NCI-H345 (cell line): ENCODE results near the gene PRRC2B.
"Not testable (repeated sequence)": the region's sequence is repeated elsewhere in the genome, so short reads cannot be mapped to it uniquely, and the experiment has no call there.

ENCODE experiments used
- DNase-seq: peaks from one replicate; lab custom pipeline; 2025; lab: John Stamatoyannopoulos, UW

Gene PRRC2B

GRCh38 chr9:131387394-131387793, 6.5 kb upstream of the PRRC2B start:
- no peak for DNase-seq

GRCh38 chr9:131391020-131391419, 2.9 kb upstream of the PRRC2B start:
- no peak for DNase-seq

GRCh38 chr9:131391504-131391903, 2.4 kb upstream of the PRRC2B start:
- DNase-seq: no peak

GRCh38 chr9:131394464-131395156, 724 bp downstream of the PRRC2B start:
- DNase-seq: peak; percentile 39

GRCh38 chr9:131395157-131396098, 1.5 kb downstream of the PRRC2B start:
- no peak for DNase-seq

GRCh38 chr9:131396099-131396479, 2.2 kb downstream of the PRRC2B start:
- DNase-seq: not testable (repeated sequence)

- DNase-seq: no peak
These were observed 2.7 kb downstream of the PRRC2B start for GRCh38 chr9:131396626-131397025.

GRCh38 chr9:131397100-131397790, 3.4 kb downstream of the PRRC2B start:
- no peak for DNase-seq

GRCh38 chr9:131398204-131398603, 4.3 kb downstream of the PRRC2B start:
- no peak for DNase-seq

- no peak for DNase-seq
These were observed 6.1 kb downstream of the PRRC2B start for GRCh38 chr9:131399972-131400371.

- no peak for DNase-seq
These were observed 6.7 kb downstream of the PRRC2B start for GRCh38 chr9:131400627-131401026.

GRCh38 chr9:131402073-131402472, 8.2 kb downstream of the PRRC2B start:
- DNase-seq: no peak

GRCh38 chr9:131402738-131403492, 9.0 kb downstream of the PRRC2B start:
- DNase-seq: peak; percentile 42

GRCh38 chr9:131403493-131403773, 9.5 kb downstream of the PRRC2B start:
- DNase-seq: no peak

GRCh38 chr9:131404581-131404980, 10.7 kb downstream of the PRRC2B start:
- DNase-seq: no peak

- no peak for DNase-seq
These were observed 11.1 kb downstream of the PRRC2B start for GRCh38 chr9:131404987-131405386.

GRCh38 chr9:131405428-131405827, 11.5 kb downstream of the PRRC2B start:
- no peak for DNase-seq

- DNase-seq: peak; percentile 45
These were observed 12.1 kb downstream of the PRRC2B start for GRCh38 chr9:131405858-131406537.

GRCh38 chr9:131406563-131407436, 12.9 kb downstream of the PRRC2B start:
- DNase-seq: no peak

GRCh38 chr9:131407717-131408195, 13.9 kb downstream of the PRRC2B start:
- peak; percentile 77 for DNase-seq
